ENCODE data around the gene PANX3.

DNA sequence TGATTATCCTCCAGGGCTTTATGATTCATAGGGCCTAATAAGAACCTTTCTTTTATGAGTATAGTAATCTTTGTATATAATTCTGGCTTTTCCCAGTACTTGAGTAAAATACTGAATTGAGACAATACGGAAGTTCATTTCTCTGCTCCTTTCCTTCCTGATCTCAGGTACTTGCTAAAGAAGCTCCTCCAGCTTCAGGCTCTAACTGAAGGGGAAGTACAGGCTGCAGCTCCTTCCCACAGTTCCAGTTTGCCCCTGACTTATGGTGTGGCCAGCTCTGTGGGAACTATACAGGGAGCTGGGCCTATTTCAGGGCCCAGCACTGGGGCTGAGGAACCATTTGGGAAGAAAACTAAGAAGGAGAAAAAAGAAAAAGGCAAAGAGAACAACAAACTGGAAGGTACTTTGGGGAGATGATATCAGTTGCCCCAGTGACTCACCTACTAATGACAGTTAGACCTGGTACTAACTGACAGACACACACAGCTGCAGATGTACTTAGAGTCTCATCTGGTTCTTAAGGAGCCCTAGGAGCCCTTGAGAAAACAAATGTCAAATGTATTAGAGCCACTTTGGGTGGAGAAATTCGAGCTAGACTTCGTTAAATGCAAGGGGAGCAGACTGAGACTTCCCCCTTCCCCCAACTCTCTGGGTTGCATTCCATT is 14.4 kb downstream of the PANX3 start:
- TF ChIP-seq, protein P1, sequence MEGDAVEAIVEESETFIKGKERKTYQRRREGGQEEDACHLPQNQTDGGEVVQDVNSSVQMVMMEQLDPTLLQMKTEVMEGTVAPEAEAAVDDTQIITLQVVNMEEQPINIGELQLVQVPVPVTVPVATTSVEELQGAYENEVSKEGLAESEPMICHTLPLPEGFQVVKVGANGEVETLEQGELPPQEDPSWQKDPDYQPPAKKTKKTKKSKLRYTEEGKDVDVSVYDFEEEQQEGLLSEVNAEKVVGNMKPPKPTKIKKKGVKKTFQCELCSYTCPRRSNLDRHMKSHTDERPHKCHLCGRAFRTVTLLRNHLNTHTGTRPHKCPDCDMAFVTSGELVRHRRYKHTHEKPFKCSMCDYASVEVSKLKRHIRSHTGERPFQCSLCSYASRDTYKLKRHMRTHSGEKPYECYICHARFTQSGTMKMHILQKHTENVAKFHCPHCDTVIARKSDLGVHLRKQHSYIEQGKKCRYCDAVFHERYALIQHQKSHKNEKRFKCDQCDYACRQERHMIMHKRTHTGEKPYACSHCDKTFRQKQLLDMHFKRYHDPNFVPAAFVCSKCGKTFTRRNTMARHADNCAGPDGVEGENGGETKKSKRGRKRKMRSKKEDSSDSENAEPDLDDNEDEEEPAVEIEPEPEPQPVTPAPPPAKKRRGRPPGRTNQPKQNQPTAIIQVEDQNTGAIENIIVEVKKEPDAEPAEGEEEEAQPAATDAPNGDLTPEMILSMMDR (IDR thresholded peaks at IDR 0.05): no peak
- TF ChIP-seq EP300 (IDR thresholded peaks at IDR 0.05): no peak
- no peak for TF ChIP-seq POLR2AphosphoS5 (IDR thresholded peaks at IDR 0.05)
- TF ChIP-seq POLR2A (IDR thresholded peaks at IDR 0.05): no peak

Measured in sigmoid colon (tissue), 4 donors.